Upper lobe of right lung (tissue), 1 donor: ENCODE measurements around the gene LRRC7. TPM values are rescaled to one million over a fixed set of nuclear protein-coding genes. Genes with fewer than 3 reads are reported as not detected.
"Not testable (repeated sequence)": the region's sequence is repeated elsewhere in the genome, so short reads cannot be mapped to it uniquely, and the experiment has no call there.

Experiments used
- ATAC-seq: fragments of 200-7000 bp; cut with Tn5 transposase; one replicate; pipeline ENCODE4 v1.9.1; 2020; ENCODE audit warnings: mild to moderate bottlenecking, moderate library complexity
- DNase-seq: peaks from one replicate; pipeline ENCODE4 v3.0.0-alpha.2; 2020
- H3K27ac ChIP-seq: fragments of 200-600 bp; one replicate; pipeline ENCODE4 v1.8.0; 2022
- H3K27me3 ChIP-seq: fragments of 200-600 bp; one replicate; pipeline ENCODE4 v1.8.0; 2022; ENCODE audit warnings: mild to moderate bottlenecking
- H3K36me3 ChIP-seq: fragments of 200-600 bp; one replicate; pipeline ENCODE4 v1.8.0; 2022
- H3K4me1 ChIP-seq: fragments of 200-600 bp; one replicate; pipeline ENCODE4 v1.8.0; 2022
- H3K4me3 ChIP-seq: fragments of 200-600 bp; one replicate; pipeline ENCODE4 v1.8.0; 2022; ENCODE audit warnings: mild to moderate bottlenecking
- H3K9me3 ChIP-seq: fragments of 200-600 bp; one replicate; pipeline ENCODE4 v1.8.0; 2022
- CTCF ChIP-seq: fragments of 200-600 bp; IDR thresholded peaks from one replicate; pipeline ENCODE4 v1.8.0; 2022; ENCODE audit warnings: antibody characterized with exemption
- intact Hi-C: fragments of 100-400 bp; cut with DNase I; formaldehyde crosslinking; loops from one replicate; pipeline ENCODE4 v1.11.0; 2022
- total RNA-seq: library from RNA; stranded (reverse); fragmentation: NEBNext Ultra II Directional; extraction: Animal tissue kit (Norgen Biotek cat#: 25700); gene quantifications from one replicate; pipeline ENCODE4 v1.2.1, GENCODE V29; 2021
- donor health status: DM: no; HTN: yes; CAD: no; lungs with severe emphysema.

Gene LRRC7
- total RNA-seq, 1 donor from 2014 or later: not detected

GRCh38 chr1:70043804-70044203 is 476.1 kb downstream of the LRRC7 start:
- intact Hi-C loops: no loop called here
- H3K4me3 ChIP-seq: no peak overlapping the region
- no peaks in the 10 kb centered on the region for H3K9me3 ChIP-seq
- DNase-seq (no peak), ATAC-seq (no peak)
- TF ChIP-seq CTCF: no peak
- no peaks in the 10 kb centered on the region for H3K4me1 ChIP-seq
- H3K27ac ChIP-seq: no peak overlapping the region
- H3K27me3 ChIP-seq: no peaks in the 10 kb centered on the region
- no peaks in the 10 kb centered on the region for H3K36me3 ChIP-seq

GRCh38 chr1:70044832-70045231 is 477.1 kb downstream of the LRRC7 start:
- H3K27ac ChIP-seq: no peak overlapping the region
- no peak for TF ChIP-seq CTCF
- ATAC-seq: no peak
- H3K36me3 ChIP-seq: no peaks in the 10 kb centered on the region
- no peaks in the 10 kb centered on the region for H3K9me3 ChIP-seq
- no peak overlapping the region for H3K4me3 ChIP-seq
- intact Hi-C loops: no loop called here
- no peaks in the 10 kb centered on the region for H3K4me1 ChIP-seq
- no peaks in the 10 kb centered on the region for H3K27me3 ChIP-seq
- no peak for DNase-seq

DNA sequence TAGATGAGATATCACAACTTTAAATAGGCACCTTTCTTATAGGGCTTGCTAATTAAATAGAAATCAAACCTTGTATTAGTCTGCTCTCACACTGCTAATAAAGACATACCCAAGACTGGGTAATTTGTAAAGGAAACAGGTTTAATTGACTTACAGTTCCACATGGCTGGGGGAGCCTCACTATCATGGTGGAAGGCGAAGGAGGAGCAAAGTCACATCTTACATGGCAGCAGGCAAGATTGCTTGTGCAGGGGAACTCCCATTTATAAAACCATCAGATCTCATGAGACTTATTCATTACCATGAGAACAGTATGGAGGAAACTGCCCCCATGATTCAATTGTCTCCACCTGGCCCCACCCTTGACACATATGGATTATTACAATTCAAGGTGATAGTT is 477.9 kb downstream of the LRRC7 start:
- H3K27ac ChIP-seq, DNase-seq, ATAC-seq, H3K4me3 ChIP-seq, H3K4me1 ChIP-seq, H3K27me3 ChIP-seq, intact Hi-C loops, H3K36me3 ChIP-seq, H3K9me3 ChIP-seq: not testable (repeated sequence)

DNA sequence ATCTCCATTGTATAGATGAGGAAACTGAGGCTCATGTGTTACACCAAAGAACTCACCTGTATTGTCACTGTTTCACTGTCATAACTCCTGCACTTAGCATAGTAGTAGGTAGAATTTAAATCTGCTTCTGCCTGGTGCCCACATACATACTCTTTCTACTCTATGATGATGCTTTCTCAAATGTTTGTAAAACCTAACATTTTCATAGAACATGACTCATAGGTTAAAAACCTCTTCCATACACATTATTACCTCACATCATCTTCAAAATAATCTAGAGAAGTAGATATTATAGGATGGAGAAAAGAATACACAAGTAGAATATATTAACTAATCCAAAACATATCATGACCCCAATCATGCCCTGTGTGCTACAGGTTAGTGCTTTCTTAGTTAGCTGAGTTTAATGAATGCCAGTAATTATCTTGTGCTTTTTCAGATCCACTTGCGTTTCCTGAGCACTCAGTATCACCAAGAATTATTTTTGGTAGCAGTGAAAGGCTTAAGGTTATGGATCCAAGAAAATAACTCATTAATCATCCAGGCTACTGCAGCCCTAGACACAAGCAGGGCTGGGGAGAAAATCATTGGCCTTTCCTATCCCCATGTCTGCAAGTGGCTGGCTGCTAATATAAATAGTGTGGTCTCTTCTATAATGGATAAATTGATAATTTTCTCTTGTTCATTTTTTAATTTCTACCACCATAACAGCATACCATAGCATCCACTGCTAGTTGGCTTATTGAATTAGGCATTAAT is 480.8 kb downstream of the LRRC7 start:
- Histone ChIP-seq H3K27me3 (no peaks in the 10 kb centered on the region), H3K27ac (no peak overlapping the region), H3K36me3 (no peaks in the 10 kb centered on the region), H3K4me3 (no peak overlapping the region), H3K9me3 (no peaks in the 10 kb centered on the region), H3K4me1 (no peaks in the 10 kb centered on the region)
- intact Hi-C loops: no loop called here
- ATAC-seq (no peak), DNase-seq (no peak)
- no peak for TF ChIP-seq CTCF

GRCh38 chr1:70051926-70052325 is 484.2 kb downstream of the LRRC7 start:
- Histone ChIP-seq H3K36me3 (no peaks in the 10 kb centered on the region), H3K27ac (no peak overlapping the region), H3K27me3 (no peaks in the 10 kb centered on the region), H3K4me3 (no peak overlapping the region), H3K4me1 (no peaks in the 10 kb centered on the region), H3K9me3 (no peaks in the 10 kb centered on the region)
- DNase-seq (no peak), ATAC-seq (no peak)
- no peak for TF ChIP-seq CTCF
- intact Hi-C loops: no loop called here

DNA sequence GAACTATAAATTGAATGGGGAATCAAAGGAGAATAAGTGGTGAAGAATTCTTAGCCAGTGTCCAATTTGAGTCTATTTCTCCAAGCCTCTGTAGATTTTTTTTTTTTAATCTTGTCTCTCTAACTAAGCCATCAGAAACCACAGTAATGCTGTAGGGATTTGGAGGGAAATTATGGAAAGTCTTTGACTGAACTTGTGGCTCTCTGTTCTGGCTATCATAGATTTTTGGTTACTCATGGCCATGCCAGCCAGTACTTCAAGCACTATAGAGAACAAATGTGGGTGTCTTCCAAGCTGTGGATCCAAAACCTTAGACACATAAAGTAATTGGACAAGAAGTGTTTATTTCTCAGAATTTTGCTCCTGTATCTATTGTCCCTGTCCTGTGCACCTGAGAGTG is 489.8 kb downstream of the LRRC7 start:
- no peaks in the 10 kb centered on the region for H3K4me1 ChIP-seq
- H3K9me3 ChIP-seq: no peaks in the 10 kb centered on the region
- TF ChIP-seq CTCF: no peak
- no peak overlapping the region for H3K27ac ChIP-seq
- H3K27me3 ChIP-seq: no peaks in the 10 kb centered on the region
- DNase-seq: no peak
- no peak for ATAC-seq
- H3K36me3 ChIP-seq: no peaks in the 10 kb centered on the region
- no peak overlapping the region for H3K4me3 ChIP-seq
- intact Hi-C loops: no loop called here
